ENCODE results near the gene LYSMD1. TPM values are rescaled to one million over a fixed set of nuclear protein-coding genes. Genes with fewer than 3 reads are reported as not detected.

Gene LYSMD1
- total RNA-seq, 1 experiment from 2014 or later = 6.7 TPM

- peaks cover 14 to 25% of the 10 kb centered on the region in 2 experiments for H3K4me1 Mint-ChIP-seq
- Histone ChIP-seq H3K9me3 (ENCODE audit: control insufficient read depth, low read depth, low read length) (no peaks in the 10 kb centered on the region), H3K23me2 (ENCODE audit: insufficient read length, low read depth, low read length, poor library complexity, severe bottlenecking) (peaks cover 15% of the 10 kb centered on the region), H4K8ac (replicated peaks; ENCODE audit: insufficient read length, low read depth, low read length) (no peak overlapping the region), H3K18ac (ENCODE audit: insufficient read length, low read depth, low read length) (no peak overlapping the region), H3K27ac (ENCODE audit: insufficient read length, low read depth, low read length) (no peak overlapping the region), H3K4me2 (ENCODE audit: insufficient read depth, insufficient read length, low read length) (peak overlapping the region; percentile 53), H2BK120ac (ENCODE audit: low read depth, low read length, poor library complexity, severe bottlenecking) (no peak overlapping the region), H3K14ac (ENCODE audit: insufficient read depth, low read length) (peak overlapping the region; percentile 51; the same call in 1 of the 2 replicates), H4K5ac (ENCODE audit: insufficient read length, low read depth, low read length) (no peak overlapping the region), H3K4me1 (ENCODE audit: insufficient read depth, low read length) (no peaks in the 10 kb centered on the region), H3K9ac (ENCODE audit: extremely low read depth, insufficient read length, low read length) (no peak overlapping the region), H2BK12ac (ENCODE audit: insufficient read length, low read depth, low read length) (no peak overlapping the region), H2BK15ac (ENCODE audit: low read depth, low read length) (no peak overlapping the region), H3K4ac (ENCODE audit: low read depth, low read length) (no peak overlapping the region), H2AFZ (ENCODE audit: low read length) (no peak overlapping the region), H3K56ac (ENCODE audit: insufficient read length, low read depth, low read length) (no peak overlapping the region), H3K79me1 (ENCODE audit: insufficient read depth, low read depth, low read length, poor library complexity, severe bottlenecking) (no peaks in the 10 kb centered on the region), H3K23ac (ENCODE audit: insufficient read length, low read depth, low read length) (no peak overlapping the region), H3T11ph (ENCODE audit: low read length) (no peak overlapping the region), H4K20me1 (ENCODE audit: control insufficient read depth, insufficient read depth, insufficient read length) (no peaks in the 10 kb centered on the region), H2BK20ac (ENCODE audit: low read depth, low read length, poor library complexity, severe bottlenecking) (no peak overlapping the region), H2BK5ac (ENCODE audit: insufficient read length, low read length) (no peak overlapping the region), H3K79me2 (ENCODE audit: insufficient read depth, low read length) (no peaks in the 10 kb centered on the region), H3K27me3 (ENCODE audit: insufficient read depth, low read length) (no peaks in the 10 kb centered on the region; the same call in 1 of the 2 replicates), H4K91ac (ENCODE audit: insufficient read length, low read depth, low read length) (no peak overlapping the region), H2AK5ac (ENCODE audit: insufficient read length, low read length) (no peak overlapping the region)
- DNase-seq = peak; percentile 60
- peaks cover 12% of the 10 kb centered on the region for H3K27me3 Mint-ChIP-seq (ENCODE audit: low read depth)
- H3K36me3 Mint-ChIP-seq (ENCODE audit: insufficient read depth in 1 of 3, low read depth in 3 of 3) = peaks cover 7 to 28% (median 24%) of the 10 kb centered on the region in 3 experiments
- H3K27ac Mint-ChIP-seq = peak overlapping the region; percentile 66 to 89 (median 89); a peak in 5 of 7 replicates
- no CpG with 5 or more reads among the region's 39 CpGs for WGBS (ENCODE audit: extremely low coverage, insufficient read length, low lambda C conversion rate)
- no peaks in the 10 kb centered on the region for H3K9me3 Mint-ChIP-seq
- no peak for TF ChIP-seq CTCF (conservative IDR thresholded peaks at IDR 0.05)
- peak overlapping the region; percentile 62 to 76 for H3K4me3 Mint-ChIP-seq
Observed at GRCh38 chr1:151131701-151132334, 33.9 kb downstream of the LYSMD1 start.

Data from H9 (cell line).